NT2/D1 (cell line): ENCODE measurements around the gene FAM210B.

ENCODE experiments used
- SUZ12 ChIP-seq: IDR thresholded peaks from 2 replicates; pipeline ENCODE4 v1.6.1; 2011; ENCODE audit not compliant: insufficient read length, insufficient read depth; ENCODE audit errors: extremely low read depth
- YY1 ChIP-seq: IDR thresholded peaks from 2 replicates; pipeline ENCODE4 v1.6.1; 2011; ENCODE audit not compliant: insufficient read length, insufficient read depth
- ZNF274 ChIP-seq: IDR thresholded peaks from 2 replicates; pipeline ENCODE4 v1.6.1; 2011; ENCODE audit warnings: mild to moderate bottlenecking, low read depth, low read length

DNA sequence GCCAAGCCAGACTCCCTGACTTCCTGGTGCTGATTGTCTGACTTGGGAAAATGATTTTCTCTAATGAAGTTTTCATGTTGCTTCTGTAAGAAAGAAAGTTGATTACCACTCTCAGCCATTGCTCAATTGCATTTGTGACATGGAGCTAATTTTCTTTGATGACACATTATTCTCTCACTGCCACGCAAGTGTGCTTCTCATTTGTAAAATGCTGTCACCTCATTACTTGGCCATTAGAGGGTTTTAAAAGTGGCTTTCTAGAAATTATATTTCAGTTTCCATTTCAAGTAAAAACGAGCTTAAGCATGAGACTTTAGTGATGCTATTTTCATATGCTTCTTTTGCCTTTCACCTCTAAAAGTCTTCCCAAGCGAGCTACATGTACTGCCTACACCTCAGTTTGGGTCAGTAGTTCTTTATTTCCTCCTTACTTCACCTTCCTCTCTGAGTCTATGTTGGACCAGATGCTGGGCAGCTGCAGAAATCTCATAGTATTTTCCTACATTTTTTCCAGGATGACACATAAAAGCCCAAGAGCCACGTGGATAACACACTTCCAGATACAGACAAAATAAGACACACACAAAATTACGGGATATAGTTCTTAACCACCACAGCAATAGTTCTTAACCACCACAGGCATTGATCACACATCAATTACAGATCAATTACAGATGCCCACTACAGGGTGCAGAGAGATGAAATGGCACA, 6.3 kb upstream of the FAM210B start:
- TF ChIP-seq SUZ12, result no peak
- TF ChIP-seq ZNF274, result no peak
- TF ChIP-seq YY1, result no peak
